CD14-positive monocyte (primary cell): ENCODE results near the gene KCNH5. TPM values are rescaled to one million over a fixed set of nuclear protein-coding genes. Genes with fewer than 3 reads are reported as not detected.

Experiments
- DNase-seq, 3 donors: peaks; one replicate each; pipeline ENCODE4 v3.0.0-alpha.2; 2011 to 2022
- H2AFZ ChIP-seq: 2 replicates; pipeline ENCODE4 v1.6.0; 2012; ENCODE audit warnings: mild to moderate bottlenecking, low read depth, low read length, inconsistent platforms; ENCODE audit not compliant: insufficient read depth, poor library complexity, severe bottlenecking
- H3K27ac ChIP-seq, 2 donors: 1 replicate in 1 of 2; 2 replicates in 1 of 2; pipeline ENCODE4 v1.5.1; 2012 to 2013; ENCODE audit warnings: low read length in 2 of 2, control low read depth in 1 of 2, inconsistent platforms in 1 of 2, low read depth in 1 of 2, mild to moderate bottlenecking in 1 of 2
- H3K27me3 ChIP-seq, 2 donors: one replicate each; pipeline versions ENCODE4 v1.6.0 to v1.6.1; 2011 to 2013; ENCODE audit warnings: low read length in 2 of 2; ENCODE audit not compliant: control insufficient read depth in 2 of 2, insufficient read depth in 2 of 2
- H3K36me3 ChIP-seq, 2 donors: replicated peaks in 1 of 2; 1 replicate in 1 of 2; 2 replicates in 1 of 2; pipeline versions ENCODE4 v1.5.1 to v1.6.1; 2012 to 2013; ENCODE audit warnings: low read length in 2 of 2, control low read depth in 1 of 2, inconsistent platforms in 1 of 2, mild to moderate bottlenecking in 1 of 2; ENCODE audit not compliant: insufficient read depth in 2 of 2, control insufficient read depth in 1 of 2
- H3K4me1 ChIP-seq, 2 donors: 1 replicate in 1 of 2; 2 replicates in 1 of 2; pipeline versions ENCODE4 v1.5.1 to v1.6.1; 2012 to 2013; ENCODE audit warnings: low read length in 2 of 2, control low read depth in 1 of 2, inconsistent platforms in 1 of 2, mild to moderate bottlenecking in 1 of 2, moderate library complexity in 1 of 2; ENCODE audit not compliant: insufficient read depth in 2 of 2, control insufficient read depth in 1 of 2
- H3K4me2 ChIP-seq: replicated peaks from 2 replicates; pipeline ENCODE3; 2012; ENCODE audit warnings: low read length, moderate library complexity, mild to moderate bottlenecking; ENCODE audit not compliant: poor library complexity, severe bottlenecking; ENCODE audit errors: extremely low read depth
- H3K4me3 ChIP-seq, 3 experiments: fragments of 200-600 bp in 1 of 3; sonication (generic) in 1 of 3; replicated peaks in 1 of 3; 1 replicate in 2 of 3; 2 replicates in 1 of 3; pipeline ENCODE4 v1.5.1; 2011 to 2013; ENCODE audit warnings: low read length in 3 of 3, mild to moderate bottlenecking in 3 of 3, control low read depth in 2 of 3, low read depth in 2 of 3, inconsistent platforms in 1 of 3, moderate library complexity in 1 of 3
- H3K79me2 ChIP-seq: 2 replicates; pipeline ENCODE4 v1.6.0; 2012; ENCODE audit warnings: mild to moderate bottlenecking, control low read depth, inconsistent platforms, low read length, moderate library complexity; ENCODE audit not compliant: insufficient read depth
- H3K9ac ChIP-seq: 2 replicates; pipeline ENCODE4 v1.6.0; 2017; ENCODE audit warnings: low read length, mild to moderate bottlenecking; ENCODE audit not compliant: insufficient read depth, poor library complexity, severe bottlenecking
- H3K9me3 ChIP-seq, 2 donors: replicated peaks in 1 of 2; 1 replicate in 1 of 2; 2 replicates in 1 of 2; pipeline versions ENCODE4 v1.5.1 to v1.6.1; 2012 to 2013; ENCODE audit warnings: low read length in 2 of 2, control low read depth in 1 of 2; ENCODE audit not compliant: control insufficient read depth in 1 of 2, insufficient read depth in 1 of 2
- H4K20me1 ChIP-seq: 2 replicates; pipeline ENCODE4 v1.6.0; 2012; ENCODE audit warnings: mild to moderate bottlenecking, low read length, control low read depth, moderate library complexity; ENCODE audit not compliant: insufficient read depth
- H3K27ac Mint-ChIP-seq, 7 donors: one replicate each; pipeline ENCODE4 v1.8.0; 2020; ENCODE audit warnings: mild to moderate bottlenecking in 7 of 7, mixed read lengths in 7 of 7, moderate library complexity in 6 of 7, inconsistent platforms in 2 of 7
- H3K27me3 Mint-ChIP-seq, 3 donors: one replicate each; pipeline ENCODE4 v1.8.0; 2021 to 2022; ENCODE audit warnings: low read depth in 3 of 3, mild to moderate bottlenecking in 3 of 3, mixed read lengths in 3 of 3, moderate library complexity in 3 of 3, inconsistent platforms in 1 of 3
- H3K36me3 Mint-ChIP-seq, 2 donors: one replicate each; pipeline ENCODE4 v1.8.0; 2020; ENCODE audit warnings: mixed read lengths in 2 of 2, inconsistent platforms in 1 of 2, mild to moderate bottlenecking in 1 of 2
- H3K4me1 Mint-ChIP-seq: one replicate; pipeline ENCODE4 v1.8.0; 2020; ENCODE audit warnings: mild to moderate bottlenecking, mixed read lengths
- H3K4me3 Mint-ChIP-seq, 2 donors: one replicate each; pipeline ENCODE4 v1.8.0; 2020; ENCODE audit warnings: mild to moderate bottlenecking in 2 of 2, mixed read lengths in 2 of 2, moderate library complexity in 1 of 2
- H3K9me3 Mint-ChIP-seq, 7 donors: one replicate each; pipeline ENCODE4 v1.8.0; 2020 to 2022; ENCODE audit warnings: mixed read lengths in 7 of 7, mild to moderate bottlenecking in 6 of 7, moderate library complexity in 6 of 7, inconsistent platforms in 2 of 7
- WGBS: methylation state at CpG from one replicate; pipeline ENCODE4 v1.1.5; 2013; ENCODE audit warnings: missing lambda C conversion rate; ENCODE audit not compliant: insufficient coverage; 5-methylcytosine and 5-hydroxymethylcytosine counted together
- intact Hi-C, 2 donors: fragments of 100-400 bp; cut with micrococcal nuclease; formaldehyde crosslinking; loops; one replicate each; pipeline versions ENCODE4 v1.15.0 to v1.15.1; 2023
- polyA minus RNA-seq: library from RNA; depleted of rRNA, polyadenylated mRNA; stranded (reverse); fragments of >200 nt; gene quantifications from 2 replicates; pipeline ENCODE4 v1.2.3, GENCODE V29; 2012
- polyA plus RNA-seq, 3 donors: library from polyadenylated mRNA; depleted of rRNA in 1 of 3; unstranded in 2 of 3; stranded (reverse) in 1 of 3; fragments of 300-500 nt in 2 of 3; fragments of >200 nt in 1 of 3; fragmentation: Illumina TruSeq in 2 of 3; gene quantifications; 1 replicate in 2 of 3; 2 replicates in 1 of 3; pipeline ENCODE4 v1.2.3, GENCODE V29; 2012 to 2021
- total RNA-seq, 12 experiments: library from RNA in 1 of 12; stranded (reverse) in 1 of 12; fragments of 120-200 nt in 1 of 12; gene quantifications; one replicate each; pipeline ENCODE4 v1.2.4 and lab custom pipeline; 2013 to 2026; ENCODE audit warnings: mixed read lengths in 6 of 12, inconsistent platforms in 1 of 12
- TF ChIP-seq, protein P1 (sequence below): fragments of 200-600 bp; IDR thresholded peaks from one replicate; pipeline ENCODE4 v1.8.0; 2022; ENCODE audit warnings: antibody characterized with exemption, mild to moderate bottlenecking

Gene KCNH5, protein sequence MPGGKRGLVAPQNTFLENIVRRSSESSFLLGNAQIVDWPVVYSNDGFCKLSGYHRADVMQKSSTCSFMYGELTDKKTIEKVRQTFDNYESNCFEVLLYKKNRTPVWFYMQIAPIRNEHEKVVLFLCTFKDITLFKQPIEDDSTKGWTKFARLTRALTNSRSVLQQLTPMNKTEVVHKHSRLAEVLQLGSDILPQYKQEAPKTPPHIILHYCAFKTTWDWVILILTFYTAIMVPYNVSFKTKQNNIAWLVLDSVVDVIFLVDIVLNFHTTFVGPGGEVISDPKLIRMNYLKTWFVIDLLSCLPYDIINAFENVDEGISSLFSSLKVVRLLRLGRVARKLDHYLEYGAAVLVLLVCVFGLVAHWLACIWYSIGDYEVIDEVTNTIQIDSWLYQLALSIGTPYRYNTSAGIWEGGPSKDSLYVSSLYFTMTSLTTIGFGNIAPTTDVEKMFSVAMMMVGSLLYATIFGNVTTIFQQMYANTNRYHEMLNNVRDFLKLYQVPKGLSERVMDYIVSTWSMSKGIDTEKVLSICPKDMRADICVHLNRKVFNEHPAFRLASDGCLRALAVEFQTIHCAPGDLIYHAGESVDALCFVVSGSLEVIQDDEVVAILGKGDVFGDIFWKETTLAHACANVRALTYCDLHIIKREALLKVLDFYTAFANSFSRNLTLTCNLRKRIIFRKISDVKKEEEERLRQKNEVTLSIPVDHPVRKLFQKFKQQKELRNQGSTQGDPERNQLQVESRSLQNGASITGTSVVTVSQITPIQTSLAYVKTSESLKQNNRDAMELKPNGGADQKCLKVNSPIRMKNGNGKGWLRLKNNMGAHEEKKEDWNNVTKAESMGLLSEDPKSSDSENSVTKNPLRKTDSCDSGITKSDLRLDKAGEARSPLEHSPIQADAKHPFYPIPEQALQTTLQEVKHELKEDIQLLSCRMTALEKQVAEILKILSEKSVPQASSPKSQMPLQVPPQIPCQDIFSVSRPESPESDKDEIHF
- 0.02 TPM for total RNA-seq (2013)
- polyA plus RNA-seq (not detected), polyA minus RNA-seq (not detected in 2 replicates), total RNA-seq (lab: John Stamatoyannopoulos, UW) (0 to 13.6 (median 0.13) reads per million in 11 experiments)

DNA sequence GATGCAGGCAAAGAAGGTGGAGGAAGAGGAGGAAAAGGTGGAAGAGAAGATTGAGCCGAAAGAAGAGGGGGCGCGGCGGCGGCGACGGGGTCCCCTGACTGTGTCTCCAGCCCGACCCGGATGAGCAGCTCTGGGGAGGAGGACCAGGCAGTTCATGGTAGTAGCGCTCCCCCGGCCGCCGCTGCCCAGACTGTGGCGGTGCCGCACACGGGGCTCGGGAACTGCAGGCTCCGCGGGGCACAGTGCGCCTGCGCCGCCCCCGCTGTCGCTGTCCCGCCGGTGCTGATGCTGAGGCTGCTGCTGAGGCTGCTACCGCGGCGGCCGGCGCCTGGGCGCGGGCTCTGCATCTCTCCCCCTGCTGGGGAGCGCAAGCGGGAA, at the start of gene KCNH5:
TSS of gene KCNH5 (minus strand) at position 225 of the 378 bp plus-strand sequence. CDS start 272 bp downstream, outside the sequence.
- Histone ChIP-seq H3K79me2 (no peaks in the 10 kb centered on the region), H2AFZ (no peak within 1 kb of the TSS), H3K27ac (no peak within 1 kb of the TSS), H3K9me3 (peaks cover 0 to 9% of the 10 kb centered on the region in 2 donors), H3K4me2 (no peak within 1 kb of the TSS), H3K9ac (no peak within 1 kb of the TSS), H4K20me1 (no peaks in the 10 kb centered on the region), H3K4me1 (no peaks in the 10 kb centered on the region), H3K36me3 (no peaks in the 10 kb centered on the region), H3K4me3 (no peak within 1 kb of the TSS), H3K27me3 (peaks cover 17 to 38% of the 10 kb centered on the region in 2 donors)
- WGBS: 1% methylated on average over 35 of the region's 35 CpGs
- no peak for DNase-seq
- Mint-ChIP-seq H3K4me1 (no peaks in the 10 kb centered on the region), H3K4me3 (peak within 1 kb of the TSS in 1 of 2 donors; percentile 85), H3K36me3 (no peaks in the 10 kb centered on the region), H3K27me3 (peaks cover 36 to 42% (median 41%) of the 10 kb centered on the region in 3 donors), H3K27ac (peak within 1 kb of the TSS in 1 of 7 donors; percentile 50), H3K9me3 (peaks cover 0 to 12% (median 3%) of the 10 kb centered on the region in 7 donors)
- intact Hi-C loops: no loop called here
- TF ChIP-seq, protein P1, sequence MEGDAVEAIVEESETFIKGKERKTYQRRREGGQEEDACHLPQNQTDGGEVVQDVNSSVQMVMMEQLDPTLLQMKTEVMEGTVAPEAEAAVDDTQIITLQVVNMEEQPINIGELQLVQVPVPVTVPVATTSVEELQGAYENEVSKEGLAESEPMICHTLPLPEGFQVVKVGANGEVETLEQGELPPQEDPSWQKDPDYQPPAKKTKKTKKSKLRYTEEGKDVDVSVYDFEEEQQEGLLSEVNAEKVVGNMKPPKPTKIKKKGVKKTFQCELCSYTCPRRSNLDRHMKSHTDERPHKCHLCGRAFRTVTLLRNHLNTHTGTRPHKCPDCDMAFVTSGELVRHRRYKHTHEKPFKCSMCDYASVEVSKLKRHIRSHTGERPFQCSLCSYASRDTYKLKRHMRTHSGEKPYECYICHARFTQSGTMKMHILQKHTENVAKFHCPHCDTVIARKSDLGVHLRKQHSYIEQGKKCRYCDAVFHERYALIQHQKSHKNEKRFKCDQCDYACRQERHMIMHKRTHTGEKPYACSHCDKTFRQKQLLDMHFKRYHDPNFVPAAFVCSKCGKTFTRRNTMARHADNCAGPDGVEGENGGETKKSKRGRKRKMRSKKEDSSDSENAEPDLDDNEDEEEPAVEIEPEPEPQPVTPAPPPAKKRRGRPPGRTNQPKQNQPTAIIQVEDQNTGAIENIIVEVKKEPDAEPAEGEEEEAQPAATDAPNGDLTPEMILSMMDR: no peak

DNA sequence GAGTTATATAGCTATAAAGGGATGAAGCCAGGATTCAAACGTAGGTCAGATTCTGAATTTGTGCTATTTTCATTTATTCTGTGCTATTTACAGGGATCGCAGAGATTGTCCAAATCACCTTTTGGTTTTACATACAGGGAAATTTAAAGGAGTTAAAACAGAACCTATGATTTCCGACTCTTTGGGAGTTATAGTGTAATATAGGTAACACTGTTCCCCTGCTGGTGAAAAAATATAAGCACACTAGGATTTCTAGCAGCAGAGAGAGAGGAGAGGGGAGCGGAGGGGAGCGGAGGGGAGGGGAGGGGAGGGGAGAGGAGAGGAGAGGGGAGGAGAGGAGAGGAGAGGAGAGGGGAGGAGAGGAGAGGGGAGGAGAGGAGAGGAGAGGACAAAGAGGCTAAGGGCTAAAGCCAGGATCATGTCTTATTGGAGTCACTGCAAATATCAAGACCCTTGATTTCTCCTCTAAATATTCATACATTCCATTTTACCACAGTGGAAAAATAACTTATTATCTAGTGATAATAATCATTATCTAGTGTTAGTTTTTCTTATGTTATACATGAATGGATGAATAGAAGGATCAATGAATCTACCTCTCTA, 46.2 kb upstream of the KCNH5 start:
- no peaks in the 10 kb centered on the region for H3K4me1 ChIP-seq
- H2AFZ ChIP-seq: no peak overlapping the region
- intact Hi-C loops: no loop called here
- TF ChIP-seq, protein P1: no peak
- no peaks in the 10 kb centered on the region for H3K36me3 ChIP-seq
- no peaks in the 10 kb centered on the region for H3K9me3 ChIP-seq
- no peak overlapping the region for H3K27ac ChIP-seq
- Mint-ChIP-seq H3K27me3 (peaks cover 0 to 2% (median 2%) of the 10 kb centered on the region in 3 donors), H3K4me3 (no peak overlapping the region), H3K9me3 (peaks cover 0 to 2% (median 0%) of the 10 kb centered on the region in 7 donors), H3K36me3 (no peaks in the 10 kb centered on the region), H3K4me1 (no peaks in the 10 kb centered on the region), H3K27ac (no peak overlapping the region)
- H3K4me3 ChIP-seq: no peak overlapping the region
- no peaks in the 10 kb centered on the region for H3K27me3 ChIP-seq
- H3K4me2 ChIP-seq: no peak overlapping the region
- no peaks in the 10 kb centered on the region for H3K79me2 ChIP-seq
- no peak for DNase-seq
- WGBS: 90% methylated on average over 2 of the region's 5 CpGs
- no peaks in the 10 kb centered on the region for H4K20me1 ChIP-seq
- no peak overlapping the region for H3K9ac ChIP-seq
